SW480 (cell line): ENCODE measurements around the gene TMEM18.

ENCODE experiments used
- DNase-seq: peaks from one replicate; pipeline ENCODE4 v3.0.0-alpha.2; 2016; ENCODE audit warnings: low spot score

Gene TMEM18

GRCh38 chr2:672606-672905 is 4.7 kb downstream of the TMEM18 start:
- DNase-seq, result no peak

- DNase-seq, result no peak
These were observed 5.2 kb downstream of the TMEM18 start for GRCh38 chr2:671787-672605.

DNA sequence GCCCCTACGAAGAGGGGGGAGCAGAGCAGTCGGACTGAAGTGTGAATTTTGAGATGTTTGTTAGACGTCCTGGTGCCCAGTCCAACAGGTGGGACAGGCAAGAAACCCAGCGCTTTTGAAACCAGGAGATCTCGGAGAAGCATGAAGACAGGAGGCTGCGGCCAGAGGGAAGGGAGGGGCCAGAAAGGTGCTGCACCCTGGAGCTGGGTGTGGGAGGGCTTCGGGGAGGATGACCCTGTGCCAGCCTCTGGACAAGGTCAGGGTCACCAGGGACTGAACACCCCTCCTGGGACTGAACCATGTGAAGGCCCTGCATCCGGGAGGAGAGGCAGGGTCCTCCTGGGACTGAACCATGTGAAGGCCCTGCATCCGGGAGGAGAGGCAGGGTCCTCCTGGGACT is 6.1 kb downstream of the TMEM18 start:
- DNase-seq, result no peak

DNA sequence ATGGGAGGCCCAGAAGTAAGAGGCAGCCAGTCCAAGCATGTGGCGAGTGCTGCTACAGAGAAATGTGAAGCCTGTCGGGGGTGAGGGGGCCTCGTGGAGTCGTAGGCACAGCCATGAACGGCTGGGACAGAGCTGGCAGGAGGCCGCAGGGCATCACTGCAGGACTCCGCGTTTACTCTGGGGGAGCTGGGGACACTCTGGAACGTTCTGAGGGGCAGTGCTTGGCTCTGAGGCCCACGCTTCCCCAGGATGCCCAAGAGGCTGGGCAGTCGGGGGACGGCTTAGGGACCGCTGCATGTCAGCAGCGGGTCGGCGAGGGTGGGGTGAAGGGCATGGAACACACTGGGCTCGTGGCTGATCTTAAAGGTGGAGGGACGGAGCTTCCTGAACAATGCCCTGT is 6.6 kb downstream of the TMEM18 start:
- no peak for DNase-seq

DNA sequence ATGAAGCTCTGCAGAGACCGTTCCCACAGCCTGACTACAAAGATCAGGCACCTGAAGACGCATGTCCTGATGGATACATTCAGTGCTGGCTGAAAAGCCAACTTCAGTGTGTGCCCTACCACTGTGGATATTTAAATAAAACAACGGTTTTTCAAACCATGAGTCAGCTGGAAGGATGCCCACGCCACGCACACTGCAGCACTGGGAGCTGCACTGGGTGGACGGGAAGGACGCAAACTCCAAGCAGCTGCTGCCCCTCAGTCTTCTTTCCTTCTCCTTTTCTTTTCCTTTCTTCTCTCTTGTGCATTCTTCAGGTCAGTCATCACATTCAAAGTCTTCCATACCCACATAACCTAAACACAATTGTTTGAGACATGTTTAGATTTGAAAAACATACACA is 7.9 kb downstream of the TMEM18 start:
- DNase-seq, result no peak

DNA sequence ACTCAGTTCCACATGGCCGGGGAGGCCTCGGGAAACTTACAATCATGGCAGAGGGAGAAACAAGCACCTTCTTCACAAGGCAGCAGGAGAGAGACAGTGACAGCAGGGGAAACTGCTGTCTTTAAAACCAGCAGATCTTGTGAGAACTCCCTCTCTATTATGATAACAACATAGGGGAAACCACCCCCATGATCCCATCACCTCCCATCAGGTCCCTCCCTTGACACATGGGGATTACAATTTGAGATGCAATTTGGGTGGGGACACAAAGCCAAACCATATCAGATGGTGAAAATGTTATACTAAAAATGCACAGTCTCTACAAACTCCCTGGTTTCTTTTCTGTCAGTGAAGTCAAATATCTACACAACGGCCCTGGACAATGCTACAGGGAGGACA is 9.2 kb downstream of the TMEM18 start:
- no peak for DNase-seq

DNA sequence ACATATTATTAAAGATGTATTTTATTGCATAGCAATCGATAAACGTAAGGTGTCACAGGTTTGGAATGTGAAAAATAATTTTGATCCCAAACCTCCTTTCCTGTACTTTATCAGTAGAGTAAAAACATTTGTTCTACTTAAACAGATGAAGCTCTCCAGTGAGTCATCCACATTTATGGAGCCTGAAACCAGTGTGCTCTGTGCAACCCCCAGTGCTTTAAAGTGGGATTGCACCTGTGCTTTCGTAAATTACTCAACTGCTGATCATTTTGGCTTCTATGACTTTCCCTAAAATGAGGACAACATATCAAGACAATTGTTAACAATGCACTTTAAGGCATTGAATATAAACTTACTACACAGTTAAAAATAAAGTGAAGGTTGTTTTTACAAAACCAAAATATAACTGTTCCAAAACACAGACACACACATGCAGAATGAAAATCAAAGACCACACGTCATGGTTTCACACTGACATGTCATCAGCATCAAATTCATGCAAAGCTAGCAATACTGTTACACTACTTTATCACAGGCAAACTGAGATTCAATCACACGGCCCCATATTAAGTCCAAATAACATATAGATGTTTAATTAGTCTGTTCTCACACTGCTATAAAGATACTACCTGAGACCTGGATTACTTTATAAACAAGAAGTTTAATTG is 9.7 kb downstream of the TMEM18 start:
- DNase-seq, result peak; percentile 55

DNA sequence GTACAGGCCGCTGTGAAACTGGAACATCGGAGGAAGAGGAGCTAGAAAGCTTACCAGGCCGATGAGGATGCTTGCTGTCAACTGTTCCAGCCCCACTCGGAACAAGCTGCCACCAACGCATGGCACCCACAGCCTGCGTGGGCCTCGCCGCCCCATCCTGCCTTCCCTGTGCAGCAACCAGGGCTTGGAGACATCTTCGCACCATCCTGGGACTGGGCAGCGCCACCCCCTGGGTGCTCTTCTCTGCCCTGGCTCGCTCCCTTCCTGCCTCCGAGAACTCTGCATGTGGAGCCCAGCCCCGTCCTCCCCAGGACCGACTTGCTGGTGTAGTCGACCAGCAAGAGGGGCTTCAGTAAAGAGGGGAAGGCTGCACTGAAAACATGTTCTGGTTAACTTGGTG is 10.8 kb downstream of the TMEM18 start:
- no peak for DNase-seq

- no peak for DNase-seq
These were observed 11.7 kb downstream of the TMEM18 start for GRCh38 chr2:665340-666073.

DNA sequence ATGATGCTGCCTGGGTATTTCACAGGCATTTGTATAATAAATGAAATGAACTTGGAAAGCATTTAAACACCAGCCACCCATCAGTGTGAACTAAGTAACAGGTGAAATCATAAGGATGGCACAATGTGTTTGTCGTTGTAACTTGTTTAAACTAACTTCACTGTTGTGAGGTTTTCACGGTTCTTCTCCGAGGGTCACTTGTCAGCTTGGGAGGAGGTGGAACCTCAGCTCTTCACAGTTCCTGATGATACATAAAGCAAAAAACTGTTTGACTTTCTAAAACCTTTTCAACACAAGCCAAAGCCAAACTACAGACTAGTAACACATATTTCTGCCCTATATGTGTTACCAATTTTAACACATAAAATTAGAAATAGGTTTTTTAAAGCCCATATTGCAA is 13.1 kb downstream of the TMEM18 start:
- DNase-seq, result no peak

GRCh38 chr2:663221-663620 is 14.0 kb downstream of the TMEM18 start:
- DNase-seq, result no peak

GRCh38 chr2:661360-661635 is 15.9 kb downstream of the TMEM18 start:
- DNase-seq, result no peak

DNA sequence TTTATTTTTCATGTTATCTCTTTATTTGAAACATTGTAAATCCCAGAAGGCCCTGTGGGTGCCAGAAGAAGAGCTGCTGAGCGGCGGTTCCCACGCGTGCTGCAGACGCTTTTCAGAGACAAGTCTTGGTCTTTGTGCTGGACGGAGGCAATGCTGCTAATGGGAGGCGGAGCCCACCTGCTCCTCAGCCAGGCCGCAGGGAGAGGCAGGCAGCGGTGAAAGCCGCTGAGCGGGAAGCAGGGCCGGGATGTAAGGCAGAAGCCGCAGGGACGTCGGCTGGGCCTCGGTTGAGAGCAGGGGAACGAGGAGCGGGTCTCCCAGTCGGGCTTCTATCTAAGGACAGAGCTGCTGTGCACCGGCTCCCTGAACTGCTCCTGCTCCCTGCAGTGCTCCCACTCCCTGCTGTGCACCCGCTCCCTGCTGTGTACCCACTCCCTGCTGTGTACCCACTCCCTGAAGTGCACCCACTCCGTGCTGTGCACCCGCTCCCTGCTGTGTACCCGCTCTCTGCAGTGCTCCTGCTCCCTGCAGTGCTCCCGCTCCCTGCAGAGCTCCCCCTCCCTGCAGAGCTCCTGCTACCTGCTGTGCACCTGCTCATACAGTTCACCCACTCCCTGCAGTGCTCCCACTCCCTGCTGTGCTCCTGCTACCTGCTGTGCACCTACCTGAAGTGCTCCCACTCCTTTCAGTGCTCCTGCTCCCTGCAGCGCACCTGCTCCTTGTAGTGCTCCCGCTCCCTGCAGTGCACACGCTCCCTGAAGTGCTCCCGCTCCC is 16.4 kb downstream of the TMEM18 start:
- DNase-seq, result no peak

DNA sequence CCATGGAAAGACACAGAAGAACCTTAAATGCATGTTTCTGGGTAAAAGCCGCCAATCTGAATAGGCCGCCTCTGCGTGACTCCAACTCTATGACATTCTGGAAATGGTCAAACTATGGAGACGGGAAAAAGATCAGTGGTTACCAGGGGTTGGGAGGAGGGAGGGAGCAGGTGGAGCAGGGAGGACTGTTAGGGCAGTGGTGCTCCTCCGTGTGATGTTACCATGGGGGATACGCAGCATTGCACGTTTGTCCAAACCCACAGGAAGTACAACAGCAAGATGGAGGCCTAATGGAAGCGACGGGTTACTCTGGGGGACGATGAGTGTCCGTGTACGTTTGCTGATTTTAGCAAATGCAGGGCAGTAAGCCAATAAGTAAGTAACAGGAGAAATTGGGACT is 17.2 kb downstream of the TMEM18 start:
- DNase-seq, result no peak

DNA sequence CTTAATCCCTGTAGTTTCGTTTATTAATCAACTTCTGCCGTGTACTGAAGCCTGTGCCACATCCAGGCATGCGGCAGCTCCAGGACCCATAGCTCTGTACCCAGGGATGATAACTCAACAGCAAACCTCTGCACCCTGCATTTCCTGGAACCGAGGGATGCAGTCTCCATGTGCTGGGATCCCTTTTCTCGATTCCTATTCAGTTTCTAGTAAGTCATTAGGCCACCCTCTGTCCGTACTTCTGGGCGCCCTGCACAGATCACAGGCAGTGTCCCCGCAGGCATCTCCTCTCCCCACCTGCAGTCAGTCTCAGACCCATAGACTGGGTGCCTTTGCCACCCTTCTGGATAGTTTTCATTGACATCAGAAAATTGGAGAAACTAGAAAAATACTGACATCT is 18.8 kb downstream of the TMEM18 start:
- DNase-seq, result no peak

GRCh38 chr2:657766-658165 is 19.4 kb downstream of the TMEM18 start:
- DNase-seq, result no peak

DNA sequence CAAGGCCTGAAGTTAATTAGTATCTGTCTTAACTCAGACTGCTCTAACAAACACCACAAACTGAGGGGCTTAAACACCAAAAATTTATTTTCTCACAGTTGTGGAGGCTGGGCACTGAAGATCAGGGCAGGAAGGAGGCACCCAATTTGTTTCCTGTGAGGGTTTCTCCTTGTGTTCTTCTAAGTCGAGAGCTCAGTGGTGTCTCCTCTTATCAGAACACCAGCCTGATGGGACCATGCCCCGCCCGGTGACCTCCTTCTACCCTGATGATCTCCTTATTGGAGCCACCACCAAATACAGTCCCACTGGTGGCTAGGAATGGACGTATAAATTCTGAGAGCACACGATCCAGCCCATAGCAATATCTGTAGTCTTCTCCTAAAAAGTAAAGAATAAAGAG is 20.5 kb downstream of the TMEM18 start:
- no peak for DNase-seq

- no peak for DNase-seq
These were observed 21.6 kb downstream of the TMEM18 start for GRCh38 chr2:655626-656025.

GRCh38 chr2:654896-655295 is 22.3 kb downstream of the TMEM18 start:
- DNase-seq, result no peak

DNA sequence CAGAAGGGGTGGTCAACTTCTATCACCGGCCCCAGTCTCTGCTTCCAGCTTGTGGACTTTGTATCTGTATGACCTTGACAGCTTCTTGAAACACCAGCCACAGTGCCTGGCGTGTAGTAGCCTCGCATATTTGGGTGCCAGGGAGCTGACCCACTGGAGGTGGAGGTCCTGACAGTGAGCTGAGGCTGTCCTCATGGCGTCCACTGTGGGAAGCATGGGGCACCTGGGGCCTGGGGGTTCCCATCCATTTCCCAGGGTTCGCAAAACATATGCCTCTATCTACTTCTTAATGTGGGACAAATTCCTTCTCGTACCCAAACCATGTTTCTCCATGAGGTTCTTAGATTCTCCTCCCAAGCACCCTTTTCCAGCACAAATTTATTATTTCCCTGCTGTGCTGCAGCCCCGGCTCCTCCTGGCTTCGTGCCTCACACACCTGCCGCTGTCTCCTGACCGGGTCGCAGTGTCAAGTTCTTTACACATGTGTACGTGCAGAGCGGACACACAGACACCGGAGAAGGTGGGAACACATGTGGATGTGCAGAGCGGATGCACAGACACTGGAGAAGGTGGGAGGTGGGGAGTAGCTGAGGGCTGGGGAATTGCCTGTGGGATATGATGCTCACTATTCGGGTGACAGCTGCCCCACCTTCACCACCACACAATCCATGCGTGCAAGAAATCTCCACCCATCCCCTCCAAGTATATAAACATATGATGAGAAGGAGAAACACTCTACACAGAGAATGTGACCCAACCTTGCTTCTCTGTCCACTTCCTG is 23.4 kb downstream of the TMEM18 start:
- no peak for DNase-seq

DNA sequence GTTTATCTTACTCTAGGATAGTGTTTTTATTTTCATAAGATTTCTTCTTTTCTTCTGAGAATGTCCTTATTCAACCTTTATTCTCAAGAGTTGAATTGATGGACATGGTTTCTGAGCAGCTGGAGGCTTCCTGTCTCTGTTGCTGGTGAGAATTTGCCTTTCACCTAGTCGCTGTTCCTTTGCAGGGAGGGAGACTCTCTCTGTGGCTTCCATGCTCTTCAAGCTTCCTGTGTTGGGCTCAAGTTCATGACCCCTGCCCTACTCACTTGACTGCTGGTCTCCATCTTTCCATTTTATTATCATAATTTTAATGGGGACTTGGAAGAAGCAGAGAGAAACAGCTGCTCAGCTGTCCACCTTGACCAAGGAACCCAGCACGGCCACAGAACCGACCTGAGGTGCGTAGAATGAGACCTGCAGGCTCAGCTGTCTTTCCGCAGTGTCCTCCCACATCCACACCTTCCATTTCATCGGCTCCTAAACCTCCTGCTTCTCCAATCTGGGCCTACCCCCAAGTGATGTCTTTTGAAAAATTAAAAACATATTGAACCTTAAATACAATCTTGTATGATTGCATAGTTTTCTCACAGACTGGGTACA is 24.2 kb downstream of the TMEM18 start:
- no peak for DNase-seq

DNA sequence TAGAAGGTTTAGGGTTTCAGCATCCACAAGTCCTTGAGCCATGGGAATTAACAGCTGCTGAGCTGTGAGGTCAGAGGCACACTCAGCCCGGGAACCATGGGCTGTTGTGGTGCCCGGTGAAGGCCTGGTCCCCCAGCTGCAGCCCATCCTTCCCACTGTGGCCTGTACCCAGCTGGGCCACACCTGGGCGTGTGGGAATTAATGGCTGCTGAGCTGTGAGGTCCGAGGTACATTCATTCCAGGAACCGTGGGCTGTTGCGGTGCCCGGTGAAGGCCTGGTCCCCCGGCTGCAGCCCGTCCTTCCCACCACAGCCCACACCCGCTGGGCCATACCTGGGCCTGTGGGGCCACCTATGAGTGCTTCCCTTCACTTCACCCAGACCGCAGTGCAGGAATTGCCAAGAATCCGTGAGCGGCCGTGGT is 25.2 kb downstream of the TMEM18 start:
- DNase-seq, result no peak
